Fibroblast of lung (primary cell): ENCODE measurements around the gene ENPEP.

Source experiments
- CTCF ChIP-seq, 2 donors: IDR thresholded peaks in 1 of 2; conservative IDR thresholded peaks in 1 of 2; 1 replicate in 1 of 2; 2 replicates in 1 of 2; pipeline ENCODE4 v1.5.1; 2011 to 2012; ENCODE audit warnings: low read length in 2 of 2, control low read depth in 1 of 2, inconsistent platforms in 1 of 2, low read depth in 1 of 2, mild to moderate bottlenecking in 1 of 2
- EZH2 ChIP-seq: IDR thresholded peaks from 2 replicates; pipeline ENCODE4 v1.5.1; 2012; ENCODE audit warnings: low read length, control low read depth, mild to moderate bottlenecking; ENCODE audit errors: missing control alignments

- TF ChIP-seq CTCF (conservative IDR thresholded peaks at IDR 0.05 in 1 of 2, IDR thresholded peaks at IDR 0.05 in 1 of 2; ENCODE audit: low read depth in 1 of 2, low read length in 2 of 2) (no peak), EZH2 (no peak)
These were observed 15.7 kb upstream of the ENPEP start for GRCh38 chr4:110460074-110460746.
